NB4 (cell line): ENCODE measurements around the gene PWWP2A.

ENCODE experiments used
- POLR2A ChIP-seq: IDR thresholded peaks from 2 replicates; pipeline ENCODE4 v1.6.1; 2011; ENCODE audit warnings: mild to moderate bottlenecking; ENCODE audit not compliant: insufficient read length; ENCODE audit errors: extremely low read depth
- TF ChIP-seq, protein P1 (sequence below): IDR thresholded peaks from one replicate; pipeline ENCODE4 v1.5.1; 2012; ENCODE audit warnings: low read depth, low read length

- TF ChIP-seq, protein P1, sequence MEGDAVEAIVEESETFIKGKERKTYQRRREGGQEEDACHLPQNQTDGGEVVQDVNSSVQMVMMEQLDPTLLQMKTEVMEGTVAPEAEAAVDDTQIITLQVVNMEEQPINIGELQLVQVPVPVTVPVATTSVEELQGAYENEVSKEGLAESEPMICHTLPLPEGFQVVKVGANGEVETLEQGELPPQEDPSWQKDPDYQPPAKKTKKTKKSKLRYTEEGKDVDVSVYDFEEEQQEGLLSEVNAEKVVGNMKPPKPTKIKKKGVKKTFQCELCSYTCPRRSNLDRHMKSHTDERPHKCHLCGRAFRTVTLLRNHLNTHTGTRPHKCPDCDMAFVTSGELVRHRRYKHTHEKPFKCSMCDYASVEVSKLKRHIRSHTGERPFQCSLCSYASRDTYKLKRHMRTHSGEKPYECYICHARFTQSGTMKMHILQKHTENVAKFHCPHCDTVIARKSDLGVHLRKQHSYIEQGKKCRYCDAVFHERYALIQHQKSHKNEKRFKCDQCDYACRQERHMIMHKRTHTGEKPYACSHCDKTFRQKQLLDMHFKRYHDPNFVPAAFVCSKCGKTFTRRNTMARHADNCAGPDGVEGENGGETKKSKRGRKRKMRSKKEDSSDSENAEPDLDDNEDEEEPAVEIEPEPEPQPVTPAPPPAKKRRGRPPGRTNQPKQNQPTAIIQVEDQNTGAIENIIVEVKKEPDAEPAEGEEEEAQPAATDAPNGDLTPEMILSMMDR, result no peak
- no peak for TF ChIP-seq POLR2A
Measured at GRCh38 chr5:160090059-160090458, 29.2 kb downstream of the PWWP2A start.
